HEK293T (cell line): Measurements from ENCODE around the gene ATAD1.

Experiments
- CTCF ChIA-PET: fragments of 350-600 bp; formaldehyde crosslinking; extraction: SDS; loops from one replicate; lab custom pipeline; 2021; ENCODE audit warnings: antibody characterized with exemption, inconsistent platforms; lab: Yijun Ruan, JAX
- POLR2A ChIA-PET: fragments of 350-600 bp; formaldehyde crosslinking; extraction: SDS; loops from one replicate; lab custom pipeline; 2020; ENCODE audit warnings: antibody characterized with exemption, inconsistent platforms; lab: Yijun Ruan, JAX
- DNase-seq: peaks from one replicate; pipeline ENCODE4 v3.0.0; 2012; ENCODE audit warnings: mixed read lengths; ENCODE audit errors: extremely low spot score
- ARNT ChIP-seq: fragments of 450-650 bp; IDR thresholded peaks from 2 replicates; pipeline ENCODE4 v1.6.1; 2017; ENCODE audit warnings: mild to moderate bottlenecking
- BHLHE40 ChIP-seq: fragments of 450-650 bp; IDR thresholded peaks from 2 replicates; pipeline ENCODE4 v1.6.1; 2016; ENCODE audit warnings: mild to moderate bottlenecking, moderate library complexity, borderline replicate concordance
- CTBP1 ChIP-seq: fragments of 450-650 bp; IDR thresholded peaks from 2 replicates; pipeline ENCODE4 v1.6.1; 2016; ENCODE audit warnings: borderline replicate concordance
- ELF4 ChIP-seq: fragments of 450-650 bp; IDR thresholded peaks from 2 replicates; pipeline ENCODE4 v1.6.1; 2017; ENCODE audit warnings: antibody characterized with exemption
- FOXA1 ChIP-seq: fragments of 450-650 bp; IDR thresholded peaks from 2 replicates; pipeline ENCODE4 v1.6.1; 2016; ENCODE audit warnings: mild to moderate bottlenecking
- FOXK2 ChIP-seq: fragments of 450-650 bp; IDR thresholded peaks from 2 replicates; pipeline ENCODE4 v1.6.1; 2016; ENCODE audit warnings: mild to moderate bottlenecking
- FOXM1 ChIP-seq: fragments of 450-650 bp; IDR thresholded peaks from 2 replicates; pipeline ENCODE4 v1.6.1; 2017; ENCODE audit warnings: mild to moderate bottlenecking, borderline replicate concordance
- HDGF ChIP-seq: fragments of 450-650 bp; IDR thresholded peaks from 2 replicates; pipeline ENCODE4 v1.6.1; 2017; ENCODE audit warnings: antibody characterized with exemption, borderline replicate concordance
- L3MBTL2 ChIP-seq: fragments of 450-650 bp; conservative IDR thresholded peaks from 2 replicates; pipeline ENCODE4 v1.6.1; 2016; ENCODE audit warnings: mild to moderate bottlenecking
- LEF1 ChIP-seq: fragments of 450-650 bp; IDR thresholded peaks from 2 replicates; pipeline ENCODE4 v1.6.1; 2017; ENCODE audit warnings: mild to moderate bottlenecking, borderline replicate concordance
- NFRKB ChIP-seq: fragments of 450-650 bp; IDR thresholded peaks from 2 replicates; pipeline ENCODE4 v1.6.1; 2016; ENCODE audit warnings: mild to moderate bottlenecking, moderate library complexity
- PKNOX1 ChIP-seq: fragments of 450-650 bp; IDR thresholded peaks from 2 replicates; pipeline ENCODE4 v1.6.1; 2016
- SP1 ChIP-seq: fragments of 450-650 bp; IDR thresholded peaks from 2 replicates; pipeline ENCODE4 v1.6.1; 2017
- SUZ12 ChIP-seq: fragments of 450-650 bp; IDR thresholded peaks from 2 replicates; pipeline ENCODE4 v1.6.1; 2016; ENCODE audit warnings: mild to moderate bottlenecking
- TARDBP ChIP-seq: fragments of 450-650 bp; IDR thresholded peaks from 2 replicates; pipeline ENCODE4 v1.6.1; 2016
- ZNF384 ChIP-seq: fragments of 450-650 bp; IDR thresholded peaks from 2 replicates; pipeline ENCODE4 v1.6.1; 2016

ATAD1 gene

DNA sequence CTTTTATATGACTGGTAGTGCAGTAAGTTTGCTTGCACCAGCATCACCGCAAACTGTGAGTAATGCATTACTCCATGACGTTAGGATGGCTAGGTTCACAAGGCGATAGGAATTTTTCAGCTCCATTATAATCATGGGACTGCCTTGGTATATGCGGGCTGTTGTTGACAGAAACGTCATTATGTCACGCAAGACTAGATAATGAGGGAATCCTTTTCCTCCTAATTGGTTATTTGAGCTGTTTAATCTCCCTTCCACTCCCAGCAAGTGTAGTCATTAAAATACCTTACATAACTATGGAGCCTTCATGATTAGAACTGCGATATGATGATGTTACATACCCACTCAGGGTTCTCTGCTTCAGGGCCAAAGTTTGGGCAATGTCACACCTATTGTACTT is 28.0 kb upstream of the ATAD1 start:
- TF ChIP-seq ZNF384 (no peak), L3MBTL2 (0 out of 2 replicates have a peak, but pooled peaks have one; percentile 16), NFRKB (no peak), BHLHE40 (no peak), FOXM1 (no peak), CTBP1 (peak; percentile 83), SP1 (no peak), FOXK2 (no peak), ARNT (peak; percentile 83), SUZ12 (no peak)
- ChIA-PET POLR2A (interaction anchor here (1.4 to 1.7 kb wide), 2 partner anchors 17 to 28 kb away, joined by 10 to 14 read pairs; partner anchors contain the start of genes ATAD1, KLLN and PTEN), CTCF (interaction anchor here (0.8 to 1.0 kb wide), 3 partner anchors 8 to 543 kb away, joined by 3 to 6 read pairs (median 5); no protein-coding TSS in a partner anchor)
- peak; percentile 11 for DNase-seq

DNA sequence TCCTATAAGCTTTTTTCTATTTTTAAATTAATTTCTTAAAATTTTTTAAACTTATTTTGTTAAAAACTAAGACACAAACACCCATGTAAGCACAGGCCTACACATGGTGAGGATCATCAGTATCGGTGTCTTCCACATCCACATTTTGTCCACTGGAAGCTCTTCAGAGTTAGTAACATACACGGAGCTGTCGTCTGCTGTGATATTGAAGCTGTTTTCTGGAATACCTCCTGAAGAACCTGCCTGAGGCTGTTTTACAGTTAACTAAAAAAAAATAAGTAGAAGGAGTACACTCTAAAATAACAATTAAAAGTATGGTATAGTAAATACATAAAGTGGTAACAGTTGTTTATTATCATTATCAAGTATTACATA is 27.6 kb upstream of the ATAD1 start:
- no peak for DNase-seq
- POLR2A ChIA-PET: interaction anchor here (1.4 to 1.7 kb wide), 2 partner anchors 17 to 28 kb away, joined by 10 to 14 read pairs; partner anchors contain the start of genes ATAD1, KLLN and PTEN
- TF ChIP-seq SUZ12 (no peak), ELF4 (no peak), TARDBP (no peak), L3MBTL2 (no peak), ZNF384 (no peak), CTBP1 (no peak), NFRKB (no peak), LEF1 (no peak), ARNT (no peak), FOXA1 (no peak), FOXM1 (no peak), SP1 (no peak), BHLHE40 (no peak), HDGF (no peak), PKNOX1 (no peak), FOXK2 (no peak)
- CTCF ChIA-PET: interaction anchor here (1.0 kb wide), 2 partner anchors 8 to 543 kb away, joined by 3 to 5 read pairs; no protein-coding TSS in a partner anchor

DNA sequence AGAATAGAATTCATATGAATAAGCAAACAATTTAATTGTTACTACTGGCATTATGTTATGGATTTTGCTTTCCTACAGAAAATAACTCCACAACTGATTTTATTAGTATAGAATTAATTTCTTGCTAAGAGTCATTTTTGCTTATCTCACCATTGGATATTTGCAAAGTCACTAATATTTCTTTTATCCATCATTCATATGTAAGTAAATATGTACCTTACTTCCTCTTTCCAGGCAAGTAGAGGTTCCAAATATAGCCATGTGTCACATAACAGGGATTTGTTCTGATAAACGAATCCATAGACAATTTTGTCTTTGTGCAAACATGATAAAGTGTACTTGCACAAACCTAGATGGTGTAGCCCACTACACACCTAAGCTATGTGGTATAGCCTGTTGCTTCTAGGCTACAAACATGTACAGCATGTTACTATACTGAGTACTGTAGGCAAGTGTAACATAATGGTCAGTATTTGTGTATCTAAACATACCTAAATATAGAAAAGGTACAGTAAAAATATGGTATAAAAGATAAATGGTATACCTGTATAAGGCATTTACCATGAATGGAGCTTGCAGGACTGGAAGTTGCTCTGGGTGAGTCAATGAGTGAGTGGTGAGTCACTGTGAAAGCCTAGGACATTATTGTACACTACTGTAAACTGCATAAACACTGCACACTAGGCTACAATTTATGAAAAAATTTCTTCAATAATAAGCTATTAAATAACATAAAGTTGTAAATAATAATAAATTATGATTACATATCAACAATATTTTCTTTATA is 27.0 kb upstream of the ATAD1 start:
- POLR2A ChIA-PET: interaction anchor here (1.7 kb wide), 1 partner anchor 27 kb away, joined by 14 read pairs; the partner anchor contains the start of gene ATAD1
- CTCF ChIA-PET: interaction anchor here (1.0 kb wide), 2 partner anchors 9 to 544 kb away, joined by 3 to 5 read pairs; no protein-coding TSS in a partner anchor
- TF ChIP-seq CTBP1 (no peak), PKNOX1 (no peak), L3MBTL2 (no peak), FOXM1 (no peak)
- DNase-seq: no peak

DNA sequence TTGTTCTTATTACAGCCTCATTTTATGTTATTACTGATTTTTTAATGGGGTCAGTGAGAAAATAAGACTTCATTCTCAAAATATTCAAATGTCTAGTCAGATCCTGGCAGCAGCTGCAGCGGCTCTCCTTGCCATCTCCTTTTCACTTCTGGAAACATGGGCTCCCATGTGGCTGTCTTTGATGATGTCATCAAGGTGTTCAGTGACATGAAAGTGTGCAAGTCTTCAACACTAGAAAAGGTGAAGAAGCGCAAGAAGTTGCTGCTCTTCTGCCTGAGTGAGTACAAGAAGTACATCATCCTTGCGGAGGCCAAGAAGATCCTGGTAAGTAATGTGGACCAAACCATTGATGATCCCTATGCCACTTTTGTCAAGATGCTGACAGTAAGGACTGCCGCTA is 25.7 kb upstream of the ATAD1 start:
- CTCF ChIA-PET: no interaction called here
- POLR2A ChIA-PET: no interaction called here

GRCh38 chr10:87842776-87843497 is 24.9 kb upstream of the ATAD1 start:
- POLR2A ChIA-PET: no interaction called here
- TF ChIP-seq HDGF: no peak
- TF ChIP-seq SUZ12: no peak
- TF ChIP-seq FOXM1: no peak
- no peak for TF ChIP-seq FOXA1
- no peak for TF ChIP-seq ELF4
- TF ChIP-seq LEF1: no peak
- no peak for TF ChIP-seq PKNOX1
- no peak for TF ChIP-seq L3MBTL2
- no peak for TF ChIP-seq FOXK2
- no peak for TF ChIP-seq CTBP1
- no peak for TF ChIP-seq ARNT
- DNase-seq: no peak
- CTCF ChIA-PET: no interaction called here

More for the DNA sequence above, 25.7 kb upstream of the ATAD1 start:
- no peak for DNase-seq
- no peak for TF ChIP-seq HDGF
- TF ChIP-seq FOXK2: no peak
- TF ChIP-seq CTBP1: no peak
- no peak for TF ChIP-seq L3MBTL2
- no peak for TF ChIP-seq SUZ12
- no peak for TF ChIP-seq ELF4
- TF ChIP-seq FOXA1: no peak
- TF ChIP-seq ZNF384: no peak
- TF ChIP-seq ARNT: no peak
- TF ChIP-seq TARDBP: no peak

GRCh38 chr10:87842220-87842641 is 24.2 kb upstream of the ATAD1 start:
- TF ChIP-seq CTBP1 (no peak), ELF4 (no peak), NFRKB (no peak), L3MBTL2 (no peak), HDGF (no peak), ARNT (no peak), SP1 (no peak), FOXM1 (no peak), PKNOX1 (no peak), BHLHE40 (no peak), ZNF384 (no peak)
- no peak for DNase-seq
- POLR2A ChIA-PET: no interaction called here
- CTCF ChIA-PET: no interaction called here
